H9 (cell line): ENCODE data around the gene ADGRA1. TPM values are rescaled to one million over a fixed set of nuclear protein-coding genes. Genes with fewer than 3 reads are reported as not detected.

Experiments used
- DNase-seq: peaks from one replicate; pipeline ENCODE4 v3.0.0-alpha.2; 2017
- H2AFZ ChIP-seq: one replicate; pipeline ENCODE4 v1.6.1; 2013; ENCODE audit warnings: mild to moderate bottlenecking, low read length, control low read depth, moderate library complexity
- H2AK5ac ChIP-seq: 2 replicates; pipeline ENCODE4 v1.6.1; 2013; ENCODE audit warnings: low read length, control low read depth, mixed read lengths; ENCODE audit not compliant: insufficient read length
- H2BK120ac ChIP-seq: one replicate; pipeline ENCODE4 v1.6.1; 2013; ENCODE audit warnings: low read depth, mild to moderate bottlenecking, low read length, control low read depth, inconsistent platforms; ENCODE audit not compliant: poor library complexity, severe bottlenecking
- H2BK12ac ChIP-seq: 2 replicates; pipeline ENCODE4 v1.6.1; 2013; ENCODE audit warnings: low read length, control low read depth, mixed read lengths, low read depth; ENCODE audit not compliant: insufficient read length
- H2BK15ac ChIP-seq: 2 replicates; pipeline ENCODE4 v1.6.1; 2013; ENCODE audit warnings: low read depth, low read length, control low read depth
- H2BK20ac ChIP-seq: one replicate; pipeline ENCODE4 v1.6.1; 2013; ENCODE audit warnings: low read depth, mild to moderate bottlenecking, low read length, control low read depth, inconsistent platforms; ENCODE audit not compliant: poor library complexity, severe bottlenecking
- H2BK5ac ChIP-seq: 2 replicates; pipeline ENCODE4 v1.6.1; 2013; ENCODE audit warnings: low read length, control low read depth, mixed read lengths; ENCODE audit not compliant: insufficient read length
- H3K14ac ChIP-seq: 2 replicates; pipeline ENCODE4 v1.6.1; 2013; ENCODE audit warnings: low read length, control low read depth; ENCODE audit not compliant: insufficient read depth
- H3K18ac ChIP-seq: 2 replicates; pipeline ENCODE4 v1.6.1; 2013; ENCODE audit warnings: low read depth, mild to moderate bottlenecking, mixed read lengths, low read length, control low read depth; ENCODE audit not compliant: insufficient read length
- H3K23ac ChIP-seq: 2 replicates; pipeline ENCODE4 v1.6.1; 2013; ENCODE audit warnings: low read length, control low read depth, mixed read lengths, low read depth; ENCODE audit not compliant: insufficient read length
- H3K23me2 ChIP-seq: 2 replicates; pipeline ENCODE4 v1.6.1; 2013; ENCODE audit warnings: low read depth, mild to moderate bottlenecking, mixed read lengths, low read length, control low read depth; ENCODE audit not compliant: insufficient read length, poor library complexity, severe bottlenecking
- H3K27ac ChIP-seq: 2 replicates; pipeline ENCODE4 v1.5.1; 2013; ENCODE audit warnings: low read length, control low read depth, mixed read lengths, low read depth; ENCODE audit not compliant: insufficient read length
- H3K27me3 ChIP-seq: 2 replicates; pipeline ENCODE4 v1.6.1; 2013; ENCODE audit warnings: low read length, control low read depth, inconsistent platforms; ENCODE audit not compliant: insufficient read depth
- H3K4ac ChIP-seq: 2 replicates; pipeline ENCODE4 v1.6.1; 2013; ENCODE audit warnings: low read depth, mild to moderate bottlenecking, control low read depth, inconsistent platforms, low read length, moderate library complexity
- H3K4me1 ChIP-seq: 2 replicates; pipeline ENCODE4 v1.6.1; 2013; ENCODE audit warnings: low read length, control low read depth, inconsistent platforms; ENCODE audit not compliant: insufficient read depth
- H3K4me2 ChIP-seq: 2 replicates; pipeline ENCODE4 v1.6.1; 2013; ENCODE audit warnings: low read length, control low read depth, mixed read lengths; ENCODE audit not compliant: insufficient read length, insufficient read depth
- H3K56ac ChIP-seq: 2 replicates; pipeline ENCODE4 v1.6.1; 2013; ENCODE audit warnings: low read depth, mild to moderate bottlenecking, mixed read lengths, low read length, control low read depth; ENCODE audit not compliant: insufficient read length
- H3K79me1 ChIP-seq: 2 replicates; pipeline ENCODE4 v1.6.1; 2013; ENCODE audit warnings: low read depth, mild to moderate bottlenecking, moderate library complexity, low read length, control low read depth, inconsistent platforms; ENCODE audit not compliant: insufficient read depth, poor library complexity, severe bottlenecking
- H3K79me2 ChIP-seq: 2 replicates; pipeline ENCODE4 v1.6.1; 2013; ENCODE audit warnings: low read length, control low read depth, inconsistent platforms; ENCODE audit not compliant: insufficient read depth
- H3K9ac ChIP-seq: 2 replicates; pipeline ENCODE4 v1.6.1; 2013; ENCODE audit warnings: low read length, control low read depth, mixed read lengths; ENCODE audit not compliant: insufficient read length; ENCODE audit errors: extremely low read depth
- H3K9me3 ChIP-seq: one replicate; pipeline ENCODE4 v1.6.1; 2013; ENCODE audit warnings: low read depth, low read length, inconsistent platforms; ENCODE audit not compliant: control insufficient read depth
- H3T11ph ChIP-seq: one replicate; pipeline ENCODE4 v1.6.1; 2013; ENCODE audit warnings: mild to moderate bottlenecking, low read length, control low read depth, inconsistent platforms
- H4K20me1 ChIP-seq: one replicate; pipeline ENCODE4 v1.6.1; 2013; ENCODE audit not compliant: control insufficient read depth, insufficient read length, insufficient read depth
- H4K5ac ChIP-seq: 2 replicates; pipeline ENCODE4 v1.6.1; 2013; ENCODE audit warnings: low read depth, mild to moderate bottlenecking, mixed read lengths, low read length, control low read depth; ENCODE audit not compliant: insufficient read length
- H4K8ac ChIP-seq: replicated peaks from 2 replicates; pipeline ENCODE4 v1.6.1; 2013; ENCODE audit warnings: low read length, control low read depth, mixed read lengths, low read depth; ENCODE audit not compliant: insufficient read length
- H4K91ac ChIP-seq: 2 replicates; pipeline ENCODE4 v1.6.1; 2013; ENCODE audit warnings: low read depth, mild to moderate bottlenecking, moderate library complexity, mixed read lengths, low read length, control low read depth; ENCODE audit not compliant: insufficient read length
- H3K27ac Mint-ChIP-seq, 3 experiments: 2 replicates in 2 of 3; 3 replicates in 1 of 3; pipeline ENCODE4 v1.8.0; 2020 to 2021; ENCODE audit warnings: mixed read lengths in 3 of 3, mild to moderate bottlenecking in 1 of 3, moderate library complexity in 1 of 3
- H3K27me3 Mint-ChIP-seq: 2 replicates; pipeline ENCODE4 v1.8.0; 2021; ENCODE audit warnings: low read depth, mild to moderate bottlenecking, moderate library complexity, mixed read lengths
- H3K36me3 Mint-ChIP-seq, 3 experiments: 2 replicates in 2 of 3; 3 replicates in 1 of 3; pipeline ENCODE4 v1.8.0; 2020 to 2021; ENCODE audit warnings: low read depth in 3 of 3, mixed read lengths in 3 of 3; ENCODE audit not compliant: insufficient read depth in 1 of 3
- H3K4me1 Mint-ChIP-seq, 2 experiments: 2 replicates each; pipeline ENCODE4 v1.8.0; 2020; ENCODE audit warnings: mixed read lengths in 2 of 2
- H3K4me3 Mint-ChIP-seq, 2 experiments: 2 replicates in 1 of 2; 3 replicates in 1 of 2; pipeline ENCODE4 v1.8.0; 2020 to 2021; ENCODE audit warnings: mild to moderate bottlenecking in 2 of 2, mixed read lengths in 2 of 2, moderate library complexity in 1 of 2
- H3K9me3 Mint-ChIP-seq, 2 experiments: 2 replicates in 1 of 2; 3 replicates in 1 of 2; pipeline ENCODE4 v1.8.0; 2020; ENCODE audit warnings: mild to moderate bottlenecking in 2 of 2, mixed read lengths in 2 of 2, moderate library complexity in 1 of 2
- CTCF ChIP-seq: fragments of 200-600 bp; sonication (generic); conservative IDR thresholded peaks from 3 replicates; pipeline ENCODE4 v1.8.0; 2021; ENCODE audit warnings: antibody characterized with exemption, mild to moderate bottlenecking
- WGBS: extraction: QIAGEN DNeasy Blood & Tissue Kit; methylation state at CpG from one replicate; pipeline ENCODE4 v1.1.7; 2013; ENCODE audit warnings: missing lambda C conversion rate, low lambda C conversion rate, mixed read lengths; ENCODE audit not compliant: insufficient read length; ENCODE audit errors: extremely low coverage; 5-methylcytosine and 5-hydroxymethylcytosine counted together
- total RNA-seq: library from RNA; stranded (reverse); gene quantifications from 2 replicates; pipeline ENCODE4 v1.2.1, GENCODE V29; 2021

The ADGRA1 gene
- total RNA-seq, 1 experiment from 2014 or later = 0.11 TPM

- Histone ChIP-seq H3T11ph (no peak overlapping the region), H2BK5ac (no peak overlapping the region), H3K9me3 (no peaks in the 10 kb centered on the region), H3K27me3 (no peaks in the 10 kb centered on the region), H2BK15ac (no peak overlapping the region), H3K56ac (no peak overlapping the region), H4K5ac (no peak overlapping the region), H4K8ac (peak overlapping the region; percentile 12), H4K20me1 (peaks cover 4% of the 10 kb centered on the region), H3K79me1 (no peaks in the 10 kb centered on the region), H2AK5ac (no peak overlapping the region), H3K27ac (no peak overlapping the region), H3K4me2 (no peak overlapping the region), H2BK12ac (no peak overlapping the region), H3K18ac (no peak overlapping the region), H3K23ac (no peak overlapping the region), H2BK120ac (no peak overlapping the region), H2BK20ac (no peak overlapping the region), H4K91ac (no peak overlapping the region), H3K14ac (no peak overlapping the region), H3K4ac (no peak overlapping the region), H3K23me2 (no peaks in the 10 kb centered on the region), H3K9ac (no peak overlapping the region), H3K79me2 (no peaks in the 10 kb centered on the region), H3K4me1 (no peaks in the 10 kb centered on the region), H2AFZ (no peak overlapping the region)
- Mint-ChIP-seq H3K4me3 (no peak overlapping the region), H3K36me3 (peaks cover 18 to 42% (median 37%) of the 10 kb centered on the region in 3 experiments; a peak in 6 of 7 replicates), H3K27me3 (no peaks in the 10 kb centered on the region), H3K4me1 (peaks cover 18% of the 10 kb centered on the region in 2 experiments), H3K9me3 (no peaks in the 10 kb centered on the region), H3K27ac (no peak overlapping the region; a peak in 1 of 7 replicates)
- no peak for TF ChIP-seq CTCF
- no peak for DNase-seq
- no CpG with 5 or more reads among the region's 66 CpGs for WGBS
Measured at GRCh38 chr10:133166828-133167692, 79.3 kb downstream of the ADGRA1 start.
